ENCODE data around the gene SLCO2B1.

- TF ChIP-seq CTCF (IDR thresholded peaks at IDR 0.05) (no peak), POLR2A (IDR thresholded peaks at IDR 0.05) (no peak)
Observed at GRCh38 chr11:75212411-75212810, 61.5 kb downstream of the SLCO2B1 start.

Measured in heart left ventricle (tissue), 13 donors.